Sigmoid colon (tissue), 7 donors: Measurements from ENCODE around the gene GGA3. TPM values are rescaled to one million over a fixed set of nuclear protein-coding genes. Genes with fewer than 3 reads are reported as not detected.
A peak's percentile ranks its signal among the peaks of the same experiment; 100 is the strongest.

Experiments used
- DNase-seq: peaks from one replicate; pipeline ENCODE4 v3.0.0-alpha.2; 2019
- H3K27ac ChIP-seq, 4 donors: fragments of 200-600 bp; sonication (generic); one replicate each; pipeline ENCODE4 v1.5.1; 2016 to 2019; ENCODE audit warnings: mild to moderate bottlenecking in 1 of 4
- H3K27me3 ChIP-seq, 3 donors: fragments of 200-600 bp; sonication (generic); one replicate each; pipeline ENCODE4 v1.5.1; 2019; ENCODE audit warnings: mild to moderate bottlenecking in 1 of 3
- H3K36me3 ChIP-seq, 4 donors: fragments of 200-600 bp; sonication (generic); one replicate each; pipeline ENCODE4 v1.5.1; 2016 to 2019
- H3K4me1 ChIP-seq, 4 donors: fragments of 200-600 bp; sonication (generic); one replicate each; pipeline ENCODE4 v1.5.1; 2017 to 2019
- H3K4me3 ChIP-seq, 4 donors: fragments of 200-600 bp; sonication (generic); one replicate each; pipeline ENCODE4 v1.5.1; 2017 to 2019; ENCODE audit warnings: mild to moderate bottlenecking in 2 of 4, moderate library complexity in 1 of 4
- H3K9me3 ChIP-seq, 4 donors: fragments of 200-600 bp in 3 of 4; sonication (generic) in 3 of 4; one replicate each; pipeline versions ENCODE4 v1.5.1 to v1.6.1; 2013 to 2019
- CTCF ChIP-seq, 4 experiments: fragments of 450-650 bp in 3 of 4; fragments of 200-600 bp in 1 of 4; IDR thresholded peaks; one replicate each; pipeline ENCODE4 v1.5.1; 2016 to 2019; ENCODE audit warnings: antibody characterized with exemption in 4 of 4, mild to moderate bottlenecking in 3 of 4, moderate library complexity in 2 of 4
- EP300 ChIP-seq, 4 donors: sonication (generic); formaldehyde crosslinking; IDR thresholded peaks; one replicate each; pipeline ENCODE4 v1.6.1; 2017; ENCODE audit warnings: antibody characterized with exemption in 4 of 4
- POLR2A ChIP-seq, 2 donors: fragments of 450-650 bp; IDR thresholded peaks; one replicate each; pipeline ENCODE4 v1.6.1; 2016; ENCODE audit warnings: antibody characterized with exemption in 2 of 2, mild to moderate bottlenecking in 2 of 2, moderate library complexity in 2 of 2
- POLR2AphosphoS5 ChIP-seq, 4 donors: sonication (generic); formaldehyde crosslinking; IDR thresholded peaks; one replicate each; pipeline ENCODE4 v1.6.1; 2017; ENCODE audit warnings: antibody characterized with exemption in 4 of 4
- whole genome bisulfite sequencing, 2 donors: extraction: QIAGEN DNeasy Blood & Tissue Kit; methylation state at CpG; one replicate each; pipeline ENCODE4 v1.1.7; 2013; 5-methylcytosine and 5-hydroxymethylcytosine counted together
- intact Hi-C: fragments of 100-400 bp; cut with DNase I; formaldehyde crosslinking; loops from one replicate; pipeline ENCODE4 v1.15.1; 2023
- polyA plus RNA-seq, 3 donors: library from polyadenylated mRNA; stranded (reverse); fragments of 200-250 nt; gene quantifications; one replicate each; pipeline ENCODE4 v1.2.3, GENCODE V29; 2013
- total RNA-seq, 4 donors: library from RNA; depleted of rRNA; stranded (reverse); fragments of >200 nt; gene quantifications; one replicate each; pipeline ENCODE4 v1.1.0, GENCODE V29; 2016
- donor health status: healthy with polysubstance abuse.
- donor health status: Bipolar disorder and iron deficiency.
- donor health status: healthy.

Gene GGA3
- total and polyA plus RNA-seq, 7 donors = 10.2 to 35.8 (median 17.4) TPM

GRCh38 chr17:75272848-75273184 lies 11.4 kb upstream of the GGA3 start:
- intact Hi-C loops = loop anchor here (5.0 kb wide), 2 partner anchors 134 to 244 kb away; partner anchors contain the start of genes CASKIN2, GRB2 and TSEN54
- Histone ChIP-seq H3K4me1 (peaks cover 0 to 32% (median 25%) of the 10 kb centered on the region in 4 donors), H3K4me3 (no peak overlapping the region), H3K27me3 (no peaks in the 10 kb centered on the region), H3K36me3 (peaks cover 0 to 8% (median under 1%) of the 10 kb centered on the region in 4 donors), H3K9me3 (no peaks in the 10 kb centered on the region), H3K27ac (peak overlapping the region in 3 of 4 donors; percentile 37 to 96 (median 94))
- TF ChIP-seq POLR2AphosphoS5 (IDR thresholded peaks at IDR 0.05) = no peak
- no peak for TF ChIP-seq EP300 (IDR thresholded peaks at IDR 0.05)
- no peak for TF ChIP-seq POLR2A (IDR thresholded peaks at IDR 0.05)
- TF ChIP-seq CTCF (IDR thresholded peaks at IDR 0.05) = no peak
- no peak for DNase-seq
- 83 to 90% methylated on average over 3 of the region's 3 CpGs for WGBS, 2 donors

- DNase-seq = peak; percentile 86
- H3K9me3 ChIP-seq = no peaks in the 10 kb centered on the region
- H3K27me3 ChIP-seq = no peaks in the 10 kb centered on the region
- TF ChIP-seq CTCF (IDR thresholded peaks at IDR 0.05) (no peak), POLR2AphosphoS5 (IDR thresholded peaks at IDR 0.05) (no peak), EP300 (IDR thresholded peaks at IDR 0.05) (no peak), POLR2A (IDR thresholded peaks at IDR 0.05) (no peak)
- H3K4me1 ChIP-seq = peaks cover 0 to 32% (median 25%) of the 10 kb centered on the region in 4 donors
- H3K36me3 ChIP-seq = peaks cover 0 to 4% (median under 1%) of the 10 kb centered on the region in 4 donors
- peak overlapping the region; percentile 94 to 99 (median 96) for H3K27ac ChIP-seq
- 51 to 55% methylated on average over 24 of the region's 24 CpGs for WGBS, 2 donors
- intact Hi-C loops = loop anchor here (2.0 to 5.0 kb wide), 3 partner anchors 17 to 245 kb away; partner anchors contain the start of genes CASKIN2, GRB2, SLC25A19 and TSEN54
- H3K4me3 ChIP-seq = peak overlapping the region; percentile 47 to 89 (median 82)
Measured at GRCh38 chr17:75271955-75272847, 10.8 kb upstream of the GGA3 start.

- TF ChIP-seq CTCF (IDR thresholded peaks at IDR 0.05) = peak; percentile 23 to 74 (median 34)
- no peak for TF ChIP-seq EP300 (IDR thresholded peaks at IDR 0.05)
- TF ChIP-seq POLR2AphosphoS5 (IDR thresholded peaks at IDR 0.05) = peak in 1 of 4 donors; percentile 17
- no peak for TF ChIP-seq POLR2A (IDR thresholded peaks at IDR 0.05)
- peak; percentile 86 for DNase-seq
- 0% methylated on average over 74 of the region's 74 CpGs for WGBS, 2 donors
- H3K27ac ChIP-seq = peak overlapping the region; percentile 94 to 99 (median 96)
- H3K9me3 ChIP-seq = no peaks in the 10 kb centered on the region
- peaks cover 0 to 32% (median 25%) of the 10 kb centered on the region in 4 donors for H3K4me1 ChIP-seq
- intact Hi-C loops = loop anchor here (2.0 to 5.0 kb wide), 3 partner anchors 17 to 246 kb away; partner anchors contain the start of genes CASKIN2, GRB2, SLC25A19 and TSEN54
- H3K4me3 ChIP-seq = peak overlapping the region; percentile 47 to 89 (median 82)
- H3K27me3 ChIP-seq = no peaks in the 10 kb centered on the region
- peaks cover 0 to 9% (median 7%) of the 10 kb centered on the region in 4 donors for H3K36me3 ChIP-seq
Measured at GRCh38 chr17:75271233-75271954, 10.0 kb upstream of the GGA3 start.

GRCh38 chr17:75270966-75271232 lies 9.5 kb upstream of the GGA3 start, which contains the start of gene MIF4GD:
MIF4GD (minus strand) TSS chr17:75271231; CDS start chr17:75270195, 1,036 bp downstream.
- H3K36me3 ChIP-seq = peaks cover 1 to 12% (median 12%) of the 10 kb centered on the region in 4 donors
- H3K4me1 ChIP-seq = peaks cover 0 to 32% (median 25%) of the 10 kb centered on the region in 4 donors
- no peak for DNase-seq
- peak within 1 kb of the TSS; percentile 79 to 93 (median 87) for H3K4me3 ChIP-seq
- TF ChIP-seq CTCF (IDR thresholded peaks at IDR 0.05) (no peak), POLR2AphosphoS5 (IDR thresholded peaks at IDR 0.05) (no peak), POLR2A (IDR thresholded peaks at IDR 0.05) (no peak)
- intact Hi-C loops = loop anchor here (2.0 to 5.0 kb wide), 3 partner anchors 18 to 246 kb away; partner anchors contain the start of genes CASKIN2, GRB2, SLC25A19 and TSEN54
- WGBS, 2 donors = 0 to 1% methylated on average over 39 of the region's 39 CpGs
- peak within 1 kb of the TSS; percentile 94 to 99 (median 96) for H3K27ac ChIP-seq
- H3K9me3 ChIP-seq = no peaks in the 10 kb centered on the region
- no peaks in the 10 kb centered on the region for H3K27me3 ChIP-seq
